ENCODE results near the gene ATXN7. TPM values are rescaled to one million over a fixed set of nuclear protein-coding genes. Genes with fewer than 3 reads are reported as not detected.

ATXN7 gene
- total and polyA plus RNA-seq, 10 of the 15 experiments (the other 5 are each of a cell fraction or from before 2014, with no cell fraction given), result 0.83 to 24.6 (median 8.5) TPM

DNA sequence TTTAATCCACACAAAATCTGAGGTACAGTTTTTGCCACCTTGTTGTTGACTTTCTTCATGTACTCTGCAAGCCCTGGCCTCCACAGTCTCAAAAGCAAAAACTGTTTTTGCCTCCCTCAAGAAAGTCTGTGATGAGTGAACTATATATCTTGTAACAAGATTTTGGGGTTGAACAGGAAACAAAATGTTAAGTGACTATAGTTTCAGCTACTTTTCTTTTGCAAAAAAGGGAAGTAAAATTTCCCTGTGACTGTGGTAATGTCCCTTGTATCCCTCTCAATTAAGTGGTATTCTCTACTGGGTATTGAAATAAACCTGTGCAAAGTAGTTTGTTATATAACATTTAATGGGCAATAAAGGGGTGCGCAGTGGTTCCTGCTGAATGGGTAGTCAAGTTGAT is 69.8 kb downstream of the ATXN7 start (continued):
- no peak for TF ChIP-seq MLLT1 (IDR thresholded peaks at IDR 0.05)
- no peak for TF ChIP-seq NR2F1 (conservative IDR thresholded peaks at IDR 0.05)
- no peak for TF ChIP-seq ZNF207 (IDR thresholded peaks at IDR 0.05; ENCODE audit: borderline replicate concordance)
- TF ChIP-seq NFYB (IDR thresholded peaks at IDR 0.05; ENCODE audit: insufficient read depth, low read depth, low read length), result no peak
- no peak for TF ChIP-seq IRF5 (IDR thresholded peaks at IDR 0.05; ENCODE audit: borderline replicate concordance)
- TF ChIP-seq NRF1 (conservative IDR thresholded peaks at IDR 0.05; ENCODE audit: low read depth, low read length), result no peak
- no peak for TF ChIP-seq FOXK2 (IDR thresholded peaks at IDR 0.05)
- no peak for TF ChIP-seq STAT1 (conservative IDR thresholded peaks at IDR 0.05)
- TF ChIP-seq BRCA1 (IDR thresholded peaks at IDR 0.05; ENCODE audit: low read depth, low read length), result no peak
- TF ChIP-seq, protein P1, sequence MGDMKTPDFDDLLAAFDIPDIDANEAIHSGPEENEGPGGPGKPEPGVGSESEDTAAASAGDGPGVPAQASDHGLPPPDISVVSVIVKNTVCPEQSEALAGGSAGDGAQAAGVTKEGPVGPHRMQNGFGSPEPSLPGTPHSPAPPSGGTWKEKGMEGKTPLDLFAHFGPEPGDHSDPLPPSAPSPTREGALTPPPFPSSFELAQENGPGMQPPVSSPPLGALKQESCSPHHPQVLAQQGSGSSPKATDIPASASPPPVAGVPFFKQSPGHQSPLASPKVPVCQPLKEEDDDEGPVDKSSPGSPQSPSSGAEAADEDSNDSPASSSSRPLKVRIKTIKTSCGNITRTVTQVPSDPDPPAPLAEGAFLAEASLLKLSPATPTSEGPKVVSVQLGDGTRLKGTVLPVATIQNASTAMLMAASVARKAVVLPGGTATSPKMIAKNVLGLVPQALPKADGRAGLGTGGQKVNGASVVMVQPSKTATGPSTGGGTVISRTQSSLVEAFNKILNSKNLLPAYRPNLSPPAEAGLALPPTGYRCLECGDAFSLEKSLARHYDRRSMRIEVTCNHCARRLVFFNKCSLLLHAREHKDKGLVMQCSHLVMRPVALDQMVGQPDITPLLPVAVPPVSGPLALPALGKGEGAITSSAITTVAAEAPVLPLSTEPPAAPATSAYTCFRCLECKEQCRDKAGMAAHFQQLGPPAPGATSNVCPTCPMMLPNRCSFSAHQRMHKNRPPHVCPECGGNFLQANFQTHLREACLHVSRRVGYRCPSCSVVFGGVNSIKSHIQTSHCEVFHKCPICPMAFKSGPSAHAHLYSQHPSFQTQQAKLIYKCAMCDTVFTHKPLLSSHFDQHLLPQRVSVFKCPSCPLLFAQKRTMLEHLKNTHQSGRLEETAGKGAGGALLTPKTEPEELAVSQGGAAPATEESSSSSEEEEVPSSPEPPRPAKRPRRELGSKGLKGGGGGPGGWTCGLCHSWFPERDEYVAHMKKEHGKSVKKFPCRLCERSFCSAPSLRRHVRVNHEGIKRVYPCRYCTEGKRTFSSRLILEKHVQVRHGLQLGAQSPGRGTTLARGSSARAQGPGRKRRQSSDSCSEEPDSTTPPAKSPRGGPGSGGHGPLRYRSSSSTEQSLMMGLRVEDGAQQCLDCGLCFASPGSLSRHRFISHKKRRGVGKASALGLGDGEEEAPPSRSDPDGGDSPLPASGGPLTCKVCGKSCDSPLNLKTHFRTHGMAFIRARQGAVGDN (IDR thresholded peaks at IDR 0.05), result no peak
- TF ChIP-seq, protein P2, sequence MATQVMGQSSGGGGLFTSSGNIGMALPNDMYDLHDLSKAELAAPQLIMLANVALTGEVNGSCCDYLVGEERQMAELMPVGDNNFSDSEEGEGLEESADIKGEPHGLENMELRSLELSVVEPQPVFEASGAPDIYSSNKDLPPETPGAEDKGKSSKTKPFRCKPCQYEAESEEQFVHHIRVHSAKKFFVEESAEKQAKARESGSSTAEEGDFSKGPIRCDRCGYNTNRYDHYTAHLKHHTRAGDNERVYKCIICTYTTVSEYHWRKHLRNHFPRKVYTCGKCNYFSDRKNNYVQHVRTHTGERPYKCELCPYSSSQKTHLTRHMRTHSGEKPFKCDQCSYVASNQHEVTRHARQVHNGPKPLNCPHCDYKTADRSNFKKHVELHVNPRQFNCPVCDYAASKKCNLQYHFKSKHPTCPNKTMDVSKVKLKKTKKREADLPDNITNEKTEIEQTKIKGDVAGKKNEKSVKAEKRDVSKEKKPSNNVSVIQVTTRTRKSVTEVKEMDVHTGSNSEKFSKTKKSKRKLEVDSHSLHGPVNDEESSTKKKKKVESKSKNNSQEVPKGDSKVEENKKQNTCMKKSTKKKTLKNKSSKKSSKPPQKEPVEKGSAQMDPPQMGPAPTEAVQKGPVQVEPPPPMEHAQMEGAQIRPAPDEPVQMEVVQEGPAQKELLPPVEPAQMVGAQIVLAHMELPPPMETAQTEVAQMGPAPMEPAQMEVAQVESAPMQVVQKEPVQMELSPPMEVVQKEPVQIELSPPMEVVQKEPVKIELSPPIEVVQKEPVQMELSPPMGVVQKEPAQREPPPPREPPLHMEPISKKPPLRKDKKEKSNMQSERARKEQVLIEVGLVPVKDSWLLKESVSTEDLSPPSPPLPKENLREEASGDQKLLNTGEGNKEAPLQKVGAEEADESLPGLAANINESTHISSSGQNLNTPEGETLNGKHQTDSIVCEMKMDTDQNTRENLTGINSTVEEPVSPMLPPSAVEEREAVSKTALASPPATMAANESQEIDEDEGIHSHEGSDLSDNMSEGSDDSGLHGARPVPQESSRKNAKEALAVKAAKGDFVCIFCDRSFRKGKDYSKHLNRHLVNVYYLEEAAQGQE (IDR thresholded peaks at IDR 0.05; ENCODE audit: low read depth, low read length), result no peak
- TF ChIP-seq IKZF2 (IDR thresholded peaks at IDR 0.05), result peak; percentile 69 to 70; a peak in 3 of 4 replicates
- no peak for TF ChIP-seq CREB1 (IDR thresholded peaks at IDR 0.05; ENCODE audit: low read depth)
- TF ChIP-seq SREBF1 (IDR thresholded peaks at IDR 0.05; ENCODE audit: low read length), result no peak
- no peak for TF ChIP-seq BHLHE40 (IDR thresholded peaks at IDR 0.05; ENCODE audit: borderline replicate concordance in 1 of 2, low read depth in 2 of 2, low read length in 1 of 2)
- TF ChIP-seq IKZF1 (conservative IDR thresholded peaks at IDR 0.05), result peak; percentile 63
- TF ChIP-seq GATAD2B (conservative IDR thresholded peaks at IDR 0.05; ENCODE audit: low read depth), result no peak
- no peak for TF ChIP-seq HDAC6 (IDR thresholded peaks at IDR 0.05; ENCODE audit: unreplicated experiment)
- no peak for TF ChIP-seq CBFB (IDR thresholded peaks at IDR 0.05; ENCODE audit: low read depth)
- no peak for TF ChIP-seq YY1 (IDR thresholded peaks at IDR 0.05; ENCODE audit: low read depth, low read length)
- no peak for TF ChIP-seq SUZ12 (IDR thresholded peaks at IDR 0.05; ENCODE audit: unreplicated experiment)
- TF ChIP-seq RB1 (IDR thresholded peaks at IDR 0.05; ENCODE audit: borderline replicate concordance), result no peak
- no peak for TF ChIP-seq FOXM1 (IDR thresholded peaks at IDR 0.05; ENCODE audit: low read depth, low read length)

Measured in GM12878 (cell line).